Iris pigment epithelial cell (primary cell): Measurements from ENCODE around the gene MRPS9.

Experiments used
- DNase-seq: peaks from one replicate; pipeline ENCODE4 v3.0.0-alpha.2; 2011; ENCODE audit warnings: low read depth

Gene MRPS9

GRCh38 chr2:105037572-105038382 lies at the start of gene MRPS9:
Gene MRPS9 (plus strand): TSS chr2:105038069. CDS start chr2:105038093, 24 bp downstream.
- peak; percentile 98 for DNase-seq

- DNase-seq: no peak
Measured at GRCh38 chr2:105005181-105005951, 32.5 kb upstream of the MRPS9 start.

GRCh38 chr2:105007367-105007766 lies 30.5 kb upstream of the MRPS9 start:
- DNase-seq: no peak

- DNase-seq: no peak
Measured at GRCh38 chr2:105032476-105032875, 5.4 kb upstream of the MRPS9 start.

GRCh38 chr2:105034170-105034569 lies 3.7 kb upstream of the MRPS9 start:
- DNase-seq: peak; percentile 11

GRCh38 chr2:105038383-105039061 lies 653 bp downstream of the MRPS9 start:
- DNase-seq: no peak

- no peak for DNase-seq
Measured at GRCh38 chr2:105039559-105039958, 1.7 kb downstream of the MRPS9 start.

- no peak for DNase-seq
Measured at GRCh38 chr2:105042189-105042588, 4.3 kb downstream of the MRPS9 start.

- DNase-seq: peak; percentile 24
Measured at GRCh38 chr2:105052773-105053172, 14.9 kb downstream of the MRPS9 start.

GRCh38 chr2:105055613-105056012 lies 17.7 kb downstream of the MRPS9 start:
- peak; percentile 56 for DNase-seq

GRCh38 chr2:105056245-105056644 lies 18.4 kb downstream of the MRPS9 start:
- no peak for DNase-seq

- DNase-seq: no peak
Measured at GRCh38 chr2:105057005-105057404, 19.1 kb downstream of the MRPS9 start.

GRCh38 chr2:105061560-105061959 lies 23.7 kb downstream of the MRPS9 start:
- no peak for DNase-seq

- DNase-seq: no peak
Measured at GRCh38 chr2:105062158-105062557, 24.3 kb downstream of the MRPS9 start.

GRCh38 chr2:105068387-105068786 lies 30.5 kb downstream of the MRPS9 start:
- no peak for DNase-seq

GRCh38 chr2:105068875-105069274 lies 31.0 kb downstream of the MRPS9 start:
- no peak for DNase-seq

GRCh38 chr2:105070010-105070865 lies 32.4 kb downstream of the MRPS9 start:
- DNase-seq: no peak

- no peak for DNase-seq
Measured at GRCh38 chr2:105071379-105071778, 33.5 kb downstream of the MRPS9 start.

GRCh38 chr2:105072039-105072438 lies 34.2 kb downstream of the MRPS9 start:
- peak; percentile 9 for DNase-seq

- DNase-seq: no peak
Measured at GRCh38 chr2:105073591-105073990, 35.7 kb downstream of the MRPS9 start.

- no peak for DNase-seq
Measured at GRCh38 chr2:105076121-105076520, 38.3 kb downstream of the MRPS9 start.
